MCF 10A (cell line): ENCODE measurements around the gene TAS2R30. TPM values are rescaled to one million over a fixed set of nuclear protein-coding genes. Genes with fewer than 3 reads are reported as not detected.

ENCODE experiments used
- BruUV-seq: library from RNA; stranded (reverse); fragments of 400-500 nt; replicated peaks from 2 replicates; lab custom pipeline; 2021; lab: Mats Ljungman, UMichigan
- CTCF ChIA-PET: fragments of 300-600 bp; sonication (Branson Sonifier 250); formaldehyde crosslinking; extraction: SDS; loops from one replicate; lab custom pipeline; 2021; ENCODE audit warnings: antibody characterized with exemption, inconsistent platforms; lab: Yijun Ruan, JAX
- POLR2A ChIA-PET: fragments of 300-600, 350-650 bp; sonication (Branson Sonifier 250); formaldehyde crosslinking; extraction: SDS; loops from one replicate; lab custom pipeline; 2020; ENCODE audit warnings: antibody characterized with exemption, inconsistent platforms; lab: Yijun Ruan, JAX
- DNase-seq: peaks from one replicate; pipeline ENCODE4 v3.0.0-alpha.2; 2018; ENCODE audit not compliant: unreplicated experiment
- H3K27ac Mint-ChIP-seq: one replicate; pipeline ENCODE4 v1.8.0; 2022; ENCODE audit warnings: mild to moderate bottlenecking, low read depth, mixed read lengths; ENCODE audit not compliant: unreplicated experiment
- H3K27me3 Mint-ChIP-seq: one replicate; pipeline ENCODE4 v1.8.0; 2022; ENCODE audit warnings: mixed read lengths; ENCODE audit not compliant: insufficient read depth, unreplicated experiment
- H3K36me3 Mint-ChIP-seq: one replicate; pipeline ENCODE4 v1.8.0; 2022; ENCODE audit warnings: mild to moderate bottlenecking, moderate library complexity, mixed read lengths; ENCODE audit not compliant: insufficient read depth, unreplicated experiment
- H3K4me1 Mint-ChIP-seq: one replicate; pipeline ENCODE4 v1.8.0; 2022; ENCODE audit warnings: mixed read lengths; ENCODE audit not compliant: insufficient read depth, unreplicated experiment
- H3K4me3 Mint-ChIP-seq: one replicate; pipeline ENCODE4 v1.8.0; 2022; ENCODE audit warnings: mild to moderate bottlenecking, moderate library complexity, mixed read lengths; ENCODE audit not compliant: unreplicated experiment
- H3K9me3 Mint-ChIP-seq: one replicate; pipeline ENCODE4 v1.8.0; 2022; ENCODE audit warnings: mixed read lengths; ENCODE audit not compliant: unreplicated experiment
- intact Hi-C: fragments of 100-400 bp; cut with micrococcal nuclease; formaldehyde crosslinking; loops from 2 replicates; pipeline ENCODE4 v1.14.1; 2022
- total RNA-seq: library from RNA; stranded (reverse); gene quantifications from 2 replicates; pipeline ENCODE4 v1.2.3, GENCODE V29; 2022
- TF ChIP-seq, protein P1 (sequence below): fragments of 200-600 bp; IDR thresholded peaks from one replicate; pipeline ENCODE4 v1.8.0; 2022; ENCODE audit warnings: antibody characterized with exemption, mild to moderate bottlenecking; ENCODE audit not compliant: unreplicated experiment

Gene TAS2R30
- total RNA-seq, 1 experiment from 2014 or later: 1.9 TPM

GRCh38 chr12:11150832-11151231, 16.4 kb upstream of the TAS2R30 start:
- intact Hi-C loops: no loop called here
- no TSS peak for BruUV-seq
- no peak for DNase-seq
- ChIA-PET POLR2A (no interaction called here), CTCF (interaction anchor here (0.6 kb wide), 1 partner anchor 434 kb away, joined by 3 read pairs; no protein-coding TSS in a partner anchor)
- H3K27me3 Mint-ChIP-seq: no peaks in the 10 kb centered on the region
- TF ChIP-seq, protein P1, sequence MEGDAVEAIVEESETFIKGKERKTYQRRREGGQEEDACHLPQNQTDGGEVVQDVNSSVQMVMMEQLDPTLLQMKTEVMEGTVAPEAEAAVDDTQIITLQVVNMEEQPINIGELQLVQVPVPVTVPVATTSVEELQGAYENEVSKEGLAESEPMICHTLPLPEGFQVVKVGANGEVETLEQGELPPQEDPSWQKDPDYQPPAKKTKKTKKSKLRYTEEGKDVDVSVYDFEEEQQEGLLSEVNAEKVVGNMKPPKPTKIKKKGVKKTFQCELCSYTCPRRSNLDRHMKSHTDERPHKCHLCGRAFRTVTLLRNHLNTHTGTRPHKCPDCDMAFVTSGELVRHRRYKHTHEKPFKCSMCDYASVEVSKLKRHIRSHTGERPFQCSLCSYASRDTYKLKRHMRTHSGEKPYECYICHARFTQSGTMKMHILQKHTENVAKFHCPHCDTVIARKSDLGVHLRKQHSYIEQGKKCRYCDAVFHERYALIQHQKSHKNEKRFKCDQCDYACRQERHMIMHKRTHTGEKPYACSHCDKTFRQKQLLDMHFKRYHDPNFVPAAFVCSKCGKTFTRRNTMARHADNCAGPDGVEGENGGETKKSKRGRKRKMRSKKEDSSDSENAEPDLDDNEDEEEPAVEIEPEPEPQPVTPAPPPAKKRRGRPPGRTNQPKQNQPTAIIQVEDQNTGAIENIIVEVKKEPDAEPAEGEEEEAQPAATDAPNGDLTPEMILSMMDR: no peak
- no peak overlapping the region for H3K4me3 Mint-ChIP-seq
- no peaks in the 10 kb centered on the region for H3K4me1 Mint-ChIP-seq
- no peak overlapping the region for H3K27ac Mint-ChIP-seq
- H3K9me3 Mint-ChIP-seq: no peaks in the 10 kb centered on the region
- peaks cover 6% of the 10 kb centered on the region for H3K36me3 Mint-ChIP-seq

DNA sequence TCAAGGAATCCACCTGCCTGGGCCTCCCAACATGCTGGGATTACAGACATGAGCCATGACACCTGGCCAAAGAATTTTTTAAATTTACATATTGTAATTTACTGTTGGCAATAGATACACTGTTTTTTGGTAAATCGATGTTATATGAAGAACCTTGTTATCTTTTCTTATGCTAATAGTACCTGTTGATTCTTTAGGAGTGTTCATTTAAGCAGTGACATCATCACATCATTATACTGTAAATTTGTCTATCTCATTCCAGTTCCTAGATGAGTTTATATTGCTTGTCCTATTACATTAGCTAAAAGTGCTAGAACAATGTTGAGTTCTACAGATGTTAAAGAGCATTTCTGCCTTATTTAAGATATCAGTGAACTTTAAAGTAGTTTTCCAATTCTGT, 13.0 kb upstream of the TAS2R30 start:
- H3K27me3 Mint-ChIP-seq: no peaks in the 10 kb centered on the region
- no peak overlapping the region for H3K4me3 Mint-ChIP-seq
- TF ChIP-seq, protein P1: no peak
- no peaks in the 10 kb centered on the region for H3K4me1 Mint-ChIP-seq
- BruUV-seq: no TSS peak
- H3K36me3 Mint-ChIP-seq: peaks cover 6% of the 10 kb centered on the region
- peaks cover 10% of the 10 kb centered on the region for H3K9me3 Mint-ChIP-seq
- ChIA-PET POLR2A (no interaction called here), CTCF (no interaction called here)
- no peak overlapping the region for H3K27ac Mint-ChIP-seq
- DNase-seq: no peak
- intact Hi-C loops: no loop called here

GRCh38 chr12:11144297-11144696, 9.9 kb upstream of the TAS2R30 start:
- Mint-ChIP-seq H3K27ac (no peak overlapping the region), H3K9me3 (peaks cover 10% of the 10 kb centered on the region), H3K4me3 (no peak overlapping the region), H3K36me3 (peaks cover 5% of the 10 kb centered on the region), H3K27me3 (no peaks in the 10 kb centered on the region), H3K4me1 (no peaks in the 10 kb centered on the region)
- ChIA-PET CTCF (no interaction called here), POLR2A (no interaction called here)
- TF ChIP-seq, protein P1: no peak
- no peak for DNase-seq
- intact Hi-C loops: no loop called here
- no TSS peak for BruUV-seq

GRCh38 chr12:11143352-11143751, 8.9 kb upstream of the TAS2R30 start:
- intact Hi-C loops: no loop called here
- H3K27ac Mint-ChIP-seq: peak overlapping the region; percentile 6
- H3K27me3 Mint-ChIP-seq: no peaks in the 10 kb centered on the region
- H3K9me3 Mint-ChIP-seq: peaks cover 10% of the 10 kb centered on the region
- TF ChIP-seq, protein P1: no peak
- DNase-seq: no peak
- no peak overlapping the region for H3K4me3 Mint-ChIP-seq
- H3K4me1 Mint-ChIP-seq: no peaks in the 10 kb centered on the region
- CTCF ChIA-PET: no interaction called here
- peaks cover 5% of the 10 kb centered on the region for H3K36me3 Mint-ChIP-seq
- POLR2A ChIA-PET: interaction anchor here (0.7 to 1.4 kb wide), 3 partner anchors 15 to 190 kb away, joined by 3 to 5 read pairs (median 4); no protein-coding TSS in a partner anchor
- no TSS peak for BruUV-seq
